ENCODE results near the gene SSH2.
"Not testable (repeated sequence)": the region's sequence is repeated elsewhere in the genome, so short reads cannot be mapped to it uniquely, and the experiment has no call there.

The SSH2 gene

GRCh38 chr17:29862127-29862526 lies 67.9 kb downstream of the SSH2 start:
- Histone ChIP-seq H2AFZ (ENCODE audit: low read depth, low read length) (no peak overlapping the region), H3K27me3 (ENCODE audit: insufficient read depth, low read length) (no peaks in the 10 kb centered on the region), H3K36me3 (ENCODE audit: insufficient read depth, low read length) (no peaks in the 10 kb centered on the region), H3K4me3 (ENCODE audit: low read length) (no peak overlapping the region), H3K9me3 (ENCODE audit: low read length) (no peaks in the 10 kb centered on the region), H3K4me1 (ENCODE audit: insufficient read depth, low read length) (peaks cover 2% of the 10 kb centered on the region)

- H3K9me3 ChIP-seq (ENCODE audit: low read length); H2AFZ ChIP-seq (ENCODE audit: low read depth, low read length): not testable (repeated sequence)
These were observed 70.6 kb downstream of the SSH2 start for GRCh38 chr17:29859445-29859844.

GRCh38 chr17:29857823-29858222 lies 72.2 kb downstream of the SSH2 start:
- no peak overlapping the region for H3K4me3 ChIP-seq (ENCODE audit: low read length)
- H3K4me1 ChIP-seq (ENCODE audit: insufficient read depth, low read length), result no peaks in the 10 kb centered on the region
- no peaks in the 10 kb centered on the region for H3K9me3 ChIP-seq (ENCODE audit: low read length)
- H2AFZ ChIP-seq (ENCODE audit: low read depth, low read length), result no peak overlapping the region
- no peaks in the 10 kb centered on the region for H3K27me3 ChIP-seq (ENCODE audit: insufficient read depth, low read length)
- H3K36me3 ChIP-seq (ENCODE audit: insufficient read depth, low read length), result no peaks in the 10 kb centered on the region

More at GRCh38 chr17:29859445-29859844, 70.6 kb downstream of the SSH2 start:
- H3K4me1 ChIP-seq (ENCODE audit: insufficient read depth, low read length); H3K27me3 ChIP-seq (ENCODE audit: insufficient read depth, low read length); H3K36me3 ChIP-seq (ENCODE audit: insufficient read depth, low read length); H3K4me3 ChIP-seq (ENCODE audit: low read length): not testable (repeated sequence)

GRCh38 chr17:29857105-29857504 lies 72.9 kb downstream of the SSH2 start:
- H2AFZ ChIP-seq (ENCODE audit: low read depth, low read length); H3K27me3 ChIP-seq (ENCODE audit: insufficient read depth, low read length); H3K4me1 ChIP-seq (ENCODE audit: insufficient read depth, low read length); H3K9me3 ChIP-seq (ENCODE audit: low read length); H3K36me3 ChIP-seq (ENCODE audit: insufficient read depth, low read length); H3K4me3 ChIP-seq (ENCODE audit: low read length): not testable (repeated sequence)

- H3K9me3 ChIP-seq (ENCODE audit: low read length), result no peaks in the 10 kb centered on the region
- H3K4me1 ChIP-seq (ENCODE audit: insufficient read depth, low read length), result no peaks in the 10 kb centered on the region
- no peaks in the 10 kb centered on the region for H3K27me3 ChIP-seq (ENCODE audit: insufficient read depth, low read length)
- H3K36me3 ChIP-seq (ENCODE audit: insufficient read depth, low read length), result no peaks in the 10 kb centered on the region
- no peak overlapping the region for H2AFZ ChIP-seq (ENCODE audit: low read depth, low read length)
- no peak overlapping the region for H3K4me3 ChIP-seq (ENCODE audit: low read length)
These were observed 74.3 kb downstream of the SSH2 start for GRCh38 chr17:29855686-29856085.

GRCh38 chr17:29848737-29849136 lies 81.3 kb downstream of the SSH2 start:
- no peak overlapping the region for H2AFZ ChIP-seq (ENCODE audit: low read depth, low read length)
- no peaks in the 10 kb centered on the region for H3K9me3 ChIP-seq (ENCODE audit: low read length)
- peaks cover 21% of the 10 kb centered on the region for H3K4me1 ChIP-seq (ENCODE audit: insufficient read depth, low read length)
- no peaks in the 10 kb centered on the region for H3K36me3 ChIP-seq (ENCODE audit: insufficient read depth, low read length)
- H3K4me3 ChIP-seq (ENCODE audit: low read length), result no peak overlapping the region
- H3K27me3 ChIP-seq (ENCODE audit: insufficient read depth, low read length), result no peaks in the 10 kb centered on the region

GRCh38 chr17:29847527-29848400 lies 82.3 kb downstream of the SSH2 start:
- no peaks in the 10 kb centered on the region for H3K9me3 ChIP-seq (ENCODE audit: low read length)
- peaks cover 21% of the 10 kb centered on the region for H3K4me1 ChIP-seq (ENCODE audit: insufficient read depth, low read length)
- H3K36me3 ChIP-seq (ENCODE audit: insufficient read depth, low read length), result no peaks in the 10 kb centered on the region
- no peaks in the 10 kb centered on the region for H3K27me3 ChIP-seq (ENCODE audit: insufficient read depth, low read length)
- H2AFZ ChIP-seq (ENCODE audit: low read depth, low read length), result no peak overlapping the region
- no peak overlapping the region for H3K4me3 ChIP-seq (ENCODE audit: low read length)

GRCh38 chr17:29847118-29847517 lies 82.9 kb downstream of the SSH2 start:
- Histone ChIP-seq H3K9me3 (ENCODE audit: low read length) (no peaks in the 10 kb centered on the region), H3K36me3 (ENCODE audit: insufficient read depth, low read length) (no peaks in the 10 kb centered on the region), H3K27me3 (ENCODE audit: insufficient read depth, low read length) (no peaks in the 10 kb centered on the region), H2AFZ (ENCODE audit: low read depth, low read length) (no peak overlapping the region), H3K4me1 (ENCODE audit: insufficient read depth, low read length) (peaks cover 21% of the 10 kb centered on the region), H3K4me3 (ENCODE audit: low read length) (no peak overlapping the region)

GRCh38 chr17:29846298-29846697 lies 83.7 kb downstream of the SSH2 start:
- Histone ChIP-seq H3K4me1 (ENCODE audit: insufficient read depth, low read length) (peaks cover 21% of the 10 kb centered on the region), H3K27me3 (ENCODE audit: insufficient read depth, low read length) (no peaks in the 10 kb centered on the region), H2AFZ (ENCODE audit: low read depth, low read length) (no peak overlapping the region), H3K36me3 (ENCODE audit: insufficient read depth, low read length) (no peaks in the 10 kb centered on the region), H3K4me3 (ENCODE audit: low read length) (no peak overlapping the region), H3K9me3 (ENCODE audit: low read length) (no peaks in the 10 kb centered on the region)

- Histone ChIP-seq H3K4me1 (ENCODE audit: insufficient read depth, low read length) (peaks cover 21% of the 10 kb centered on the region), H2AFZ (ENCODE audit: low read depth, low read length) (no peak overlapping the region), H3K27me3 (ENCODE audit: insufficient read depth, low read length) (no peaks in the 10 kb centered on the region), H3K9me3 (ENCODE audit: low read length) (no peaks in the 10 kb centered on the region), H3K36me3 (ENCODE audit: insufficient read depth, low read length) (no peaks in the 10 kb centered on the region), H3K4me3 (ENCODE audit: low read length) (no peak overlapping the region)
These were observed 85.5 kb downstream of the SSH2 start for GRCh38 chr17:29844339-29845048.

GRCh38 chr17:29840884-29841283 lies 89.1 kb downstream of the SSH2 start:
- H3K27me3 ChIP-seq (ENCODE audit: insufficient read depth, low read length), result no peaks in the 10 kb centered on the region
- peaks cover 18% of the 10 kb centered on the region for H3K4me1 ChIP-seq (ENCODE audit: insufficient read depth, low read length)
- H3K36me3 ChIP-seq (ENCODE audit: insufficient read depth, low read length), result no peaks in the 10 kb centered on the region
- H3K9me3 ChIP-seq (ENCODE audit: low read length), result no peaks in the 10 kb centered on the region
- no peak overlapping the region for H2AFZ ChIP-seq (ENCODE audit: low read depth, low read length)
- H3K4me3 ChIP-seq (ENCODE audit: low read length), result no peak overlapping the region

GRCh38 chr17:29839656-29840055 lies 90.4 kb downstream of the SSH2 start:
- Histone ChIP-seq H2AFZ (ENCODE audit: low read depth, low read length) (no peak overlapping the region), H3K4me1 (ENCODE audit: insufficient read depth, low read length) (peaks cover 13% of the 10 kb centered on the region), H3K36me3 (ENCODE audit: insufficient read depth, low read length) (no peaks in the 10 kb centered on the region), H3K4me3 (ENCODE audit: low read length) (no peak overlapping the region), H3K9me3 (ENCODE audit: low read length) (no peaks in the 10 kb centered on the region), H3K27me3 (ENCODE audit: insufficient read depth, low read length) (no peaks in the 10 kb centered on the region)

- Histone ChIP-seq H3K4me1 (ENCODE audit: insufficient read depth, low read length) (peaks cover 6% of the 10 kb centered on the region), H3K27me3 (ENCODE audit: insufficient read depth, low read length) (no peaks in the 10 kb centered on the region), H3K4me3 (ENCODE audit: low read length) (no peak overlapping the region), H3K9me3 (ENCODE audit: low read length) (no peaks in the 10 kb centered on the region), H2AFZ (ENCODE audit: low read depth, low read length) (no peak overlapping the region), H3K36me3 (ENCODE audit: insufficient read depth, low read length) (no peaks in the 10 kb centered on the region)
These were observed 91.1 kb downstream of the SSH2 start for GRCh38 chr17:29838961-29839360.
